CD4-positive, alpha-beta T cell (primary cell): Measurements from ENCODE around the gene TBC1D22B. TPM values are rescaled to one million over a fixed set of nuclear protein-coding genes. Genes with fewer than 3 reads are reported as not detected.
"Not testable (repeated sequence)": the region's sequence is repeated elsewhere in the genome, so short reads cannot be mapped to it uniquely, and the experiment has no call there.

ENCODE experiments used
- ATAC-seq: fragments of 200-7000 bp; cut with Tn5 transposase; one replicate; pipeline ENCODE4 v1.10.0; 2022; ENCODE audit warnings: mild to moderate bottlenecking; ENCODE audit not compliant: poor library complexity
- CTCF ChIA-PET: fragments of 350-600 bp; sonication (Branson Sonifier 250); formaldehyde crosslinking; loops from one replicate; lab custom pipeline; 2021; ENCODE audit warnings: antibody characterized with exemption, inconsistent platforms; lab: Charles Lee
- POLR2A ChIA-PET: fragments of 350-600 bp; sonication (Branson Sonifier 250); formaldehyde crosslinking; loops from one replicate; lab custom pipeline; 2021; ENCODE audit warnings: antibody characterized with exemption, inconsistent platforms; lab: Charles Lee
- DNase-seq, 14 experiments: peaks; one replicate each; pipeline ENCODE4 v3.0.0-alpha.2; 2013 to 2020; ENCODE audit warnings: mixed read lengths in 2 of 14
- H3K27ac ChIP-seq, 2 donors: one replicate each; pipeline versions ENCODE4 v1.5.1 to v1.7.0; 2013; ENCODE audit warnings: low read length in 2 of 2, low read depth in 1 of 2, mild to moderate bottlenecking in 1 of 2
- H3K27me3 ChIP-seq, 2 experiments: 1 replicate in 1 of 2; 2 replicates in 1 of 2; pipeline versions ENCODE4 v1.6.1 to v1.7.0; 2013; ENCODE audit warnings: low read length in 2 of 2, control low read depth in 1 of 2, mild to moderate bottlenecking in 1 of 2, moderate library complexity in 1 of 2; ENCODE audit not compliant: insufficient read depth in 2 of 2, control insufficient read depth in 1 of 2
- H3K36me3 ChIP-seq: one replicate; pipeline ENCODE4 v1.6.1; 2013; ENCODE audit warnings: low read length, control low read depth; ENCODE audit not compliant: insufficient read depth
- H3K4me1 ChIP-seq: one replicate; pipeline ENCODE4 v1.6.1; 2013; ENCODE audit warnings: low read length, control low read depth; ENCODE audit not compliant: insufficient read depth
- H3K4me3 ChIP-seq: one replicate; pipeline ENCODE4 v1.5.1; 2013; ENCODE audit warnings: mild to moderate bottlenecking, low read length, moderate library complexity
- H3K9me3 ChIP-seq, 2 experiments: 1 replicate in 1 of 2; 2 replicates in 1 of 2; pipeline versions ENCODE4 v1.6.1 to v1.7.0; 2013; ENCODE audit warnings: low read length in 2 of 2, mild to moderate bottlenecking in 2 of 2, control low read depth in 1 of 2, moderate library complexity in 1 of 2; ENCODE audit not compliant: control insufficient read depth in 1 of 2, insufficient read depth in 1 of 2
- H3K27ac Mint-ChIP-seq: one replicate; pipeline ENCODE4 v1.8.0; 2020; ENCODE audit warnings: mixed read lengths
- H3K27me3 Mint-ChIP-seq: one replicate; pipeline ENCODE4 v1.8.0; 2021; ENCODE audit warnings: mixed read lengths
- H3K36me3 Mint-ChIP-seq: one replicate; pipeline ENCODE4 v1.8.0; 2021; ENCODE audit warnings: low read depth, mixed read lengths
- H3K4me1 Mint-ChIP-seq: one replicate; pipeline ENCODE4 v1.8.0; 2021; ENCODE audit warnings: low read depth, mixed read lengths
- H3K4me3 Mint-ChIP-seq: one replicate; pipeline ENCODE4 v1.8.0; 2020; ENCODE audit warnings: mild to moderate bottlenecking, mixed read lengths
- H3K9me3 Mint-ChIP-seq: one replicate; pipeline ENCODE4 v1.8.0; 2020; ENCODE audit warnings: mixed read lengths
- intact Hi-C, 2 experiments: fragments of 100-400 bp; cut with DNase I in 1 of 2; cut with micrococcal nuclease in 1 of 2; formaldehyde crosslinking; loops; one replicate each; pipeline versions ENCODE4 v1.15.1 to v1.9.0; 2023 to 2025; cut with DNase I, micrococcal nuclease
- total RNA-seq, 174 experiments: library from RNA in 2 of 174; stranded (reverse) in 2 of 174; gene quantifications; one replicate each; pipeline ENCODE4 v1.2.3 and lab custom pipeline; 2021 to 2026
- TF ChIP-seq, protein P1 (sequence below): fragments of 200-600 bp; IDR thresholded peaks from one replicate; pipeline ENCODE4 v1.8.0; 2022; ENCODE audit warnings: antibody characterized with exemption, mild to moderate bottlenecking

TBC1D22B gene
- total RNA-seq, 2 experiments from 2014 or later: 5.9 to 6.6 TPM

DNA sequence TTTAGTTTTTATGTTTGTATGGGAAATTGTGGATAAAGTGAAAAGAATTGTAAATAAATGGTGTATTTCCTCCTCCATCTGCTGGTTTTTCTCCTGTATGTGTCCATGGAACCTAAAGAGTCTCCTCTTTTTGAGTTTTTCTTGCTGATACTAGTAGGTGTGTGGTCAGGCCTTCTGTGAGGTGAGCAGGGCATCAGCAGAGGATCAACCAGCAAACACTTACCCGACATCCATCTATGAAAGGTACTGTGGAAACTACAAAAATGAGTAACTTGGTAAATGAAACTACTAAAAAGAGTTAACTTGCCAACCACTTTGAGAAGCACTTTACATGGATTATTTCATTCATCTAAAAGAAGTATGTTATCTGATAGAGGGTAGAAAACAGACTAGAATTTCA lies 75.3 kb downstream of the TBC1D22B start:
- H3K9me3 ChIP-seq: no peaks in the 10 kb centered on the region
- DNase-seq: no peak
- H3K4me3 ChIP-seq: no peak overlapping the region
- H3K36me3 Mint-ChIP-seq: peaks cover 34% of the 10 kb centered on the region
- no peaks in the 10 kb centered on the region for H3K27me3 ChIP-seq
- peaks cover 24% of the 10 kb centered on the region for H3K36me3 ChIP-seq
- no peaks in the 10 kb centered on the region for H3K27me3 Mint-ChIP-seq
- POLR2A ChIA-PET: no interaction called here
- TF ChIP-seq, protein P1, sequence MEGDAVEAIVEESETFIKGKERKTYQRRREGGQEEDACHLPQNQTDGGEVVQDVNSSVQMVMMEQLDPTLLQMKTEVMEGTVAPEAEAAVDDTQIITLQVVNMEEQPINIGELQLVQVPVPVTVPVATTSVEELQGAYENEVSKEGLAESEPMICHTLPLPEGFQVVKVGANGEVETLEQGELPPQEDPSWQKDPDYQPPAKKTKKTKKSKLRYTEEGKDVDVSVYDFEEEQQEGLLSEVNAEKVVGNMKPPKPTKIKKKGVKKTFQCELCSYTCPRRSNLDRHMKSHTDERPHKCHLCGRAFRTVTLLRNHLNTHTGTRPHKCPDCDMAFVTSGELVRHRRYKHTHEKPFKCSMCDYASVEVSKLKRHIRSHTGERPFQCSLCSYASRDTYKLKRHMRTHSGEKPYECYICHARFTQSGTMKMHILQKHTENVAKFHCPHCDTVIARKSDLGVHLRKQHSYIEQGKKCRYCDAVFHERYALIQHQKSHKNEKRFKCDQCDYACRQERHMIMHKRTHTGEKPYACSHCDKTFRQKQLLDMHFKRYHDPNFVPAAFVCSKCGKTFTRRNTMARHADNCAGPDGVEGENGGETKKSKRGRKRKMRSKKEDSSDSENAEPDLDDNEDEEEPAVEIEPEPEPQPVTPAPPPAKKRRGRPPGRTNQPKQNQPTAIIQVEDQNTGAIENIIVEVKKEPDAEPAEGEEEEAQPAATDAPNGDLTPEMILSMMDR: no peak
- H3K4me1 Mint-ChIP-seq: no peaks in the 10 kb centered on the region
- H3K27ac ChIP-seq: no peak overlapping the region
- intact Hi-C loops: no loop called here
- H3K27ac Mint-ChIP-seq: no peak overlapping the region
- H3K9me3 Mint-ChIP-seq: no peaks in the 10 kb centered on the region
- no peak overlapping the region for H3K4me3 Mint-ChIP-seq
- ATAC-seq: no peak
- CTCF ChIA-PET: no interaction called here
- H3K4me1 ChIP-seq: no peaks in the 10 kb centered on the region

GRCh38 chr6:37334047-37334446 lies 76.5 kb downstream of the TBC1D22B start:
- Mint-ChIP-seq H3K36me3 (peaks cover 33% of the 10 kb centered on the region), H3K9me3 (no peaks in the 10 kb centered on the region), H3K27ac (no peak overlapping the region), H3K4me3 (no peak overlapping the region), H3K4me1 (no peaks in the 10 kb centered on the region), H3K27me3 (no peaks in the 10 kb centered on the region)
- no peak overlapping the region for H3K27ac ChIP-seq
- H3K9me3 ChIP-seq: no peaks in the 10 kb centered on the region
- no peak overlapping the region for H3K4me3 ChIP-seq
- intact Hi-C loops: no loop called here
- H3K27me3 ChIP-seq: no peaks in the 10 kb centered on the region
- ATAC-seq (no peak), DNase-seq (no peak)
- POLR2A ChIA-PET: no interaction called here
- H3K36me3 ChIP-seq: peaks cover 24% of the 10 kb centered on the region
- TF ChIP-seq, protein P1: no peak
- no peaks in the 10 kb centered on the region for H3K4me1 ChIP-seq
- CTCF ChIA-PET: no interaction called here

DNA sequence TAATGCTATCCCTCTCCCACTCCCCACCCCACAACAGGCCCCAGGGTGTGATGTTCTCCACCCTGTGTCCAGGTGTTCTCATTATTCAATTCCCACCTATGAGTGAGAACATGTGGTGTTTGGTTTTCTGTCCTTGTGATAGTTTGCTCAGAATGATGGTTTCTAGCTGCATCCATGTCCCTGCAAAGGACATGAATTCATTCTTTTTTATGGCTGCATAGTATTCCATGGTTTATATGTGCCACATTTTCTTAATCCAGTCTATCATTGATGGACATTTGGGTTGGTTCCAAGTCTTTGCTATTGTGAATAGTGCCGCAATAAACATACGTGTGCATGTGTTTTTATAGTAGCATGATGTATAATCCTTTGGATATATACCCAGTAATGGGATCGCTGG lies 80.7 kb downstream of the TBC1D22B start:
- CTCF ChIA-PET, H3K4me1 ChIP-seq, H3K4me3 ChIP-seq, H3K27ac ChIP-seq, H3K36me3 ChIP-seq, H3K27me3 Mint-ChIP-seq, H3K36me3 Mint-ChIP-seq, H3K4me3 Mint-ChIP-seq, POLR2A ChIA-PET, intact Hi-C loops, ATAC-seq, H3K27ac Mint-ChIP-seq, H3K27me3 ChIP-seq, H3K4me1 Mint-ChIP-seq, DNase-seq, H3K9me3 ChIP-seq, H3K9me3 Mint-ChIP-seq: not testable (repeated sequence)

DNA sequence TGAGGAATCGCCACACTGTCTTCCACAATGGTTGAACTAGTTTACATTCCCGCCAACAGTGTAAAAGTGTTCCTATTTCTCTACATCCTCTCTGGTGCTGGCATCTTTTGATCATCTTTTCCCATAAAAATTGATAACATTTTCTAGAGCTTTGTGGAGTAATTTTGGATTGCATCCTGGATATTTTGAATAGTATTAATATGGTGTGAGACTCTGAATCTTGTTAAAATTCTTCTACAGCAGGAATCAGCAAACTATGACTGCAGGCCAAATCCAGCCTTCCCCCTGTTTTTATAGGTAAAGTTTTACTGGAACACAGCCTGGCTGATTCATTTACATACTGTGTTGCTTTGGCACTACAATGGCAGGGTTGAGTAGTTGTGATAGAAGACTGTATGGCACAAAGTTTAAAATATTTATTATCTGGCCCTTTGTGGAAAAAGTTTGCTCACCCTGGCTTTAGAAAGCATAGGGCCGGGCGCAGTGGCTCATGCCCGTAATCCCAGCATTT lies 81.2 kb downstream of the TBC1D22B start:
- no peak for DNase-seq
- Histone ChIP-seq H3K9me3 (no peaks in the 10 kb centered on the region), H3K27me3 (no peaks in the 10 kb centered on the region), H3K4me3 (no peak overlapping the region), H3K4me1 (no peaks in the 10 kb centered on the region), H3K27ac (no peak overlapping the region), H3K36me3 (no peaks in the 10 kb centered on the region)
- no peak overlapping the region for H3K27ac Mint-ChIP-seq
- peaks cover 12% of the 10 kb centered on the region for H3K27me3 Mint-ChIP-seq
- H3K4me1 Mint-ChIP-seq: no peaks in the 10 kb centered on the region
- TF ChIP-seq, protein P1: no peak
- POLR2A ChIA-PET: no interaction called here
- intact Hi-C loops: no loop called here
- CTCF ChIA-PET: no interaction called here
- no peak for ATAC-seq
- H3K9me3 Mint-ChIP-seq: no peaks in the 10 kb centered on the region
- H3K36me3 Mint-ChIP-seq: no peaks in the 10 kb centered on the region
- H3K4me3 Mint-ChIP-seq: no peak overlapping the region
